ENCODE data around the gene PYROXD2. TPM values are rescaled to one million over a fixed set of nuclear protein-coding genes. Genes with fewer than 3 reads are reported as not detected.

The PYROXD2 gene
- total and polyA plus RNA-seq, 2 of the 8 experiments (the other 6 are each of a cell fraction or from before 2014, with no cell fraction given): 3.2 to 5.4 TPM

GRCh38 chr10:98396096-98397063 is 18.6 kb downstream of the PYROXD2 start:
- no peak overlapping the region for H4K5ac ChIP-seq (ENCODE audit: insufficient read length, low read depth, low read length)
- no peak overlapping the region for H3K23ac ChIP-seq (ENCODE audit: insufficient read length)
- H2BK20ac ChIP-seq (ENCODE audit: low read length): no peak overlapping the region
- no peaks in the 10 kb centered on the region for H3K4me1 ChIP-seq (replicated peaks in 1 of 4; ENCODE audit: control insufficient read depth in 3 of 4, insufficient read depth in 4 of 4, low read length in 3 of 4)
- DNase-seq (ENCODE audit: low read depth in 1 of 2, low spot score in 2 of 2) (no peak), FAIRE-seq (no peak)
- H3K79me2 ChIP-seq (ENCODE audit: control insufficient read depth in 1 of 2, insufficient read depth in 2 of 2, low read length in 2 of 2): no peaks in the 10 kb centered on the region
- no peak overlapping the region for H3K14ac ChIP-seq (ENCODE audit: insufficient read length)
- no peak overlapping the region for H2BK120ac ChIP-seq (replicated peaks; ENCODE audit: low read depth, low read length)
- H3K4me2 ChIP-seq (ENCODE audit: insufficient read depth in 1 of 2, low read depth in 2 of 2, low read length in 2 of 2): no peak overlapping the region
- H3K79me1 ChIP-seq (ENCODE audit: low read depth, low read length): no peaks in the 10 kb centered on the region
- H3K56ac ChIP-seq (replicated peaks; ENCODE audit: insufficient read length, low read depth, low read length): no peak overlapping the region
- H3K23me2 ChIP-seq (ENCODE audit: low read depth, low read length): peaks cover 1% of the 10 kb centered on the region; the same call in 1 of the 2 replicates
- no peak overlapping the region for H4K91ac ChIP-seq (replicated peaks; ENCODE audit: insufficient read length, low read length)
- CTCF ChIA-PET (ENCODE audit: partially characterized antibody): interaction anchor here (0.9 to 1.1 kb wide), 3 partner anchors 29 to 83 kb away, joined by 3 read pairs; no protein-coding TSS in a partner anchor
- H4K8ac ChIP-seq (ENCODE audit: extremely low read depth, insufficient read depth, low read length): no peak overlapping the region
- no peak overlapping the region for H2AFZ ChIP-seq (ENCODE audit: low read length)
- H2BK5ac ChIP-seq (ENCODE audit: low read depth, low read length): no peak overlapping the region
- no peaks in the 10 kb centered on the region for H3K9me3 ChIP-seq (ENCODE audit: insufficient read depth in 2 of 2, low read depth in 1 of 2, low read length in 1 of 2)
- H3K18ac ChIP-seq (ENCODE audit: extremely low read depth, low read length): no peak overlapping the region
- POLR2A ChIA-PET (ENCODE audit: partially characterized antibody): interaction anchor here (1.0 kb wide), 1 partner anchor 12 kb away, joined by 3 read pairs; no protein-coding TSS in a partner anchor
- H4K20me1 ChIP-seq (replicated peaks in 1 of 2; ENCODE audit: control insufficient read depth in 1 of 2, insufficient read depth in 2 of 2, low read length in 2 of 2): peaks cover 2% of the 10 kb centered on the region in 2 experiments
- 87% methylated on average over 6 of the region's 6 CpGs; no CpG with 5 or more reads in 1 of the 2 experiments for WGBS, 2 experiments (ENCODE audit: extremely low coverage in 1 of 2, insufficient coverage in 1 of 2, insufficient read length in 1 of 2, insufficient replicate concordance in 2 of 2, low coverage in 1 of 2, low lambda C conversion rate in 2 of 2, missing lambda C conversion rate in 1 of 2)
- H3K9ac ChIP-seq (replicated peaks in 1 of 4; ENCODE audit: extremely low read depth in 1 of 4, low read depth in 3 of 4, low read length in 3 of 4): no peak overlapping the region
- H3K27ac ChIP-seq (ENCODE audit: low read depth, low read length): no peak overlapping the region
- no peaks in the 10 kb centered on the region for H3K27me3 ChIP-seq (replicated peaks in 1 of 4; ENCODE audit: control insufficient read depth in 3 of 4, extremely low read depth in 1 of 4, insufficient read depth in 3 of 4, low read length in 3 of 4)
- no peak overlapping the region for H2BK12ac ChIP-seq (ENCODE audit: low read depth, low read length)
- TF ChIP-seq SP2 (IDR thresholded peaks at IDR 0.05; ENCODE audit: low read length): no peak
- no peak for TF ChIP-seq RAD21 (IDR thresholded peaks at IDR 0.05 in 1 of 2, conservative IDR thresholded peaks at IDR 0.05 in 1 of 2; ENCODE audit: low read depth in 2 of 2, low read length in 2 of 2)
- H3K4ac ChIP-seq (replicated peaks; ENCODE audit: insufficient read length, low read depth, low read length): no peak overlapping the region
- no peak overlapping the region for H2BK15ac ChIP-seq (ENCODE audit: low read length)
- no peaks in the 10 kb centered on the region for H3K36me3 ChIP-seq (ENCODE audit: control insufficient read depth in 2 of 4, insufficient read depth in 4 of 4, low read length in 3 of 4)
- no peak overlapping the region for H2AK5ac ChIP-seq (ENCODE audit: low read depth, low read length)
- no peak overlapping the region for H3K4me3 ChIP-seq (ENCODE audit: extremely low read depth in 1 of 4, insufficient read depth in 2 of 4, low read depth in 3 of 4, low read length in 4 of 4)

Measured in H1 (cell line).